Endothelial cell of hepatic sinusoid (primary cell): ENCODE results near the gene BCL10.
"Not testable (repeated sequence)": the region's sequence is repeated elsewhere in the genome, so short reads cannot be mapped to it uniquely, and the experiment has no call there.

Experiments used
- in situ Hi-C: cut with HindIII; loops from 2 replicates; pipeline ENCODE4 v1.10.0; 2017; ENCODE audit warnings: low sequenced_read_pairs

The BCL10 gene

DNA sequence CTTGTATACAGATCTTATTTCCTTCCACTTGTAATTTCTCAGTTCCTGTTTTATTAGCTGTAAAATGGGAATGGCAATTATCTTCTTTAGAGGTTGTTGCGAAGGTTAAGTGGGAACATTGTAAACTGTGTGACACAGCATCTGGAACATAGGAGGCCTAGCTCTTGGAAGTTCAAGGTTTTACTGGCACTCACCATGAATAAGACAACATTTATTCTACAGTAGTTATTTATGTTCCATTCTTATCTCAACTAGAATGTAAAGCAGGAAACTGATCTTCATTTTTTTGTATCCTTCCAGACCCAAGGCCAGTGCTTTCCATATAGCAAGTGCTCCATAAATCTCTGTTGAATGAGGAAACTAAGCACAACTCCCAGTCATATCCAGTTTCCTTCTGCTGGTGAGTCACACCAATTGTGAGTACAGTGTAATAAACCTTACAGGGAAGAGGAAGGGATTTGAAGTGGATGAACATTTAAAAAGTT is 1.4 kb downstream of the BCL10 start:
- in situ Hi-C loops: no loop called here

DNA sequence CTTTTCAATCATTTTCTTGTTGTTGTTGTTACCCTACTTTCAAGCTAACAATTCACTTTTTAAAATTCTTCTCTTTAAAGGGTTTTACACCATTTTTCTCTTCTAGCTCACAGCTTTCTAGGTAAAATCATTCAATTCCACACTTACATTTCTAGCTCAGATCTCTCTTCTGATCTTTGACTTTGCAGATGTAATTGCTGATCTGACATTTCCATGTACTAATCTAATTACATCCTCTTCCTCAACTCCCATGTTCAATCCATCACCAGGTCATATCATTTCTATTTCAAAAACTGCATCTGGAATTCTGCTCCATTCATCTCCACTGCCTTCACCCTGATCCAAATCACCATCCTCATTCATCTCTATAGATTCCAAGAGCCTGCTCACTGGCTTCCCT is 3.0 kb downstream of the BCL10 start:
- in situ Hi-C loops: no loop called here

DNA sequence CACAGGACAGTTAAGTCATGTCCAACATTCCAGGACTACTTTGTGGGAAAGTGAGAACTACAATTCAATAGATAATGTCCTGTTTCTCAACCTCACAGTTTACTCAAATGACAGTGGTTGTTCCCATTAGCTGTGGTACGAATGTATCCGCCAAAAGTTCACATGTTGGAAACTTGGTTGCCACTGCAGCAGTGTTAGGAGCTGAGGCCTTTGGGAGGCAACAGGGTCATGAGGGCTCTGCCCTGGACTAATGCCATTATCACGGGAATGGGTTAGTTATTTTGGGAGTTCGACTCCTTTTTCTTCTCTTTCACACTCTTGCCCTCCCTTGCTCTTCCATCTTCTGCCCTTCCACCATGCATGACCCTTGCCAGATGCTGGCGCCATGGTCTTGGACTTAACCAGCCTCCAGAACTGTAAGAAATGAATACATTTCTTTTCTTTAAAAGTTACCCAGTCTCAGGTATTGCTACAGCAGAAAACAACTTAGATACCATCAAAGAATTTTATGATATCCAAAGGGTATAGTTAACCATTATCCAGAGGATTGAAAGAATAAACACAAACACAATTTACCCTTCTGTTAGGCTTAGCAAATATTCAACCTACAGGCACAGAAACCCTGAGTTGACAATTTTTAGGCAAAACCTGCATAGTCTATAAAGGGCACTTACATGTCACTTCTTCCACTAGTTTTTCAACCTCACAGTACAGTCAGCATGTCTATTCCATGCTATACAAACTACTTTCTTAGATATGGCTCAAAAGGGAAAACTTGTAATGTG is 7.4 kb downstream of the BCL10 start:
- in situ Hi-C loops: no loop called here

DNA sequence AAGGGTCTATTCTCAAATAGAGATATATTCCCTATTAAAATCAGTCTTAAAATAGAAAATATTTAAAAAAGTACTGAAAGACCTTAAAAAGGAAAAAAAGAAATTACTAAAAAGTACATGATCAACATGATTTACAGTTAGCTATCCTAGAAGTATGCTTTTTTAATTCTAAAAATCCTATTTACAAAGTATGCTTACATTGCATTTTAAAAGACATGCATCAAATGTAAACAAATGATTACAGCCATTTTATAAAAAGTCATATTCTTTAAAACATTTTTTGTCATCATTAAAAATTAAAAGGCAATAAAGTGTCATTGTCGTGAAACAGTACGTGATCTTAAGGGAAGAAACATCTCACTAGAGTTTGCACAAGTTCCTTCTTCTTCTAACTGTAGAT is 9.1 kb downstream of the BCL10 start:
- in situ Hi-C loops: no loop called here

DNA sequence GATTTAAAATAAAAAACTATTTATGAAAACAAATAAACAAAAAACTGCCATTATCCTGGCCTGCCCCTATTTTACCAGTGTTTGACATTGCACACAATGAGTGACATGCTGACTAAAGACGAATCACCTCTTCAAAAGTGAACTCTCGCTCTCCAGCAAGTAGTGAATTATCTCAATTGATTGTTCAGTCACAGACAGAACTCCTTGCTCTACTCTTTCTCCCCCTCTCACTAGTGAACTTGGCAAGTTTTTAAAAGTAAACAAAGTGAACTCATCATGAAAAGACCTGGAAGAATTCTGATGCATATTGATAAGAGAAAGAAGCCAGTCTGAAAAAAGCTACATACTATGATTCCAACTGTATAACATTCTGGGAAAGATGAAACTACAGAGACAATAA is 12.3 kb downstream of the BCL10 start:
- in situ Hi-C loops: no loop called here

GRCh38 chr1:85262985-85263384 is 13.4 kb downstream of the BCL10 start:
- in situ Hi-C loops: no loop called here

DNA sequence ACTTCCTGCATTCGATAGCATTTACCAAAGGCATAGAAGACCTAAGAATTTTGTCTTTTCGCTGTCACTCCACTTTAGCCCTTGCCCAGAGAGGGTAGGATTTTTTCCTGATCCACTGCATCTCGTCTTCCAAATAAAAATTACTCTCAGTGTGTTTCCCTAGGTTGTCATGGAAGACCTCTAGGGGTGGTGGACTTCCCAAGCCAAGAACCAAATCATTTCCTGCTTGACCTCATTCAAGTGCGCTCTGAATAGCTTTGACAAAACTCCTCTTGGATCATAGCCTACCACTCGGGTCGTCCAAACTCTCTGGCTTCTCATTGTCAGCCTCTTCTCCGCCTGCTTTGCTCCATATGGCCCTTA is 16.5 kb downstream of the BCL10 start:
- in situ Hi-C loops: no loop called here

DNA sequence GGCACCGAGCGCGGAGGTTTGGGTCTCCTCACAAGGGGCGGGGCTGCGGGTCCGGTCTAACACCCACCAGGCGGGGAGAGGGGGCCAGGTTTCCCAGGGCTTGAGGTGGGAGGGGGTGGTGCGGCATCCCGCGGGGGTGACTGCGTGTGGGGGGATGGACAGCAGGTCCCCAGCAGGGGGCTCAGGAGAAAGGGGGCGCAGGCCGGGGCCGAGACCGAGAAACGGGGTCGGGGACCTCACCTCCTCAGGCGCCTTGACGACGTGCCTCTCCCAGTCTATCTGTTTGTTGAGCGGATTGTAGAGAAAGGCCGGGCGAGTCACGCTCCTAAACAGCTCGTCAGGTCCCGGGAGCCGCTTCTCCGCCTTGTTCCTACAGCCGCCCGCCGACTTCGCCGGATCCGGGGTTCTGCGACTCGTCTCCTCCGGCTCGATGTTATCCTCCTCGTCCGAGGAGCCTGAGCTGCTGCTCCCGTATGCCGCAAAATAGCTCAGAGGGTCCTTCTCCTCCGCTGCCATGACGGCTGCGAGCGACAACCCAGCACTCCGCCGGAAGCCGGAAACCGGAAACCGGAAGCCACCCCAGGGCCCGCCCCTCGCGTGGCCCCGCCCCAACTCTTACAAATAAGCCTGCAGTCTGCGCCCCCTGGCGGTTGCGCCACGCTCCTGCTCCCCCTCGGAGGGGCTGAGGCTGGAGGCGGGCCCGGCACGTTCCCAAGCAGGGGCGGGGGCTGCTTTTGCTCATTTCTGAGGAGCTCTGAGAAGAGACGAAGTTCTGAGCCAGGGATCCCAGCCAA is 17.1 kb downstream of the BCL10 start, which contains the start of gene C1orf52:
TSS of gene C1orf52 (minus strand) at position 545 of the 794 bp plus-strand sequence. CDS start at position 516, 29 bp downstream.
- in situ Hi-C loops: no loop called here

GRCh38 chr1:85258536-85259117 is 17.8 kb downstream of the BCL10 start:
- in situ Hi-C loops: no loop called here

- in situ Hi-C loops: not testable (repeated sequence)
Measured at GRCh38 chr1:85249042-85249441, 27.4 kb downstream of the BCL10 start.

DNA sequence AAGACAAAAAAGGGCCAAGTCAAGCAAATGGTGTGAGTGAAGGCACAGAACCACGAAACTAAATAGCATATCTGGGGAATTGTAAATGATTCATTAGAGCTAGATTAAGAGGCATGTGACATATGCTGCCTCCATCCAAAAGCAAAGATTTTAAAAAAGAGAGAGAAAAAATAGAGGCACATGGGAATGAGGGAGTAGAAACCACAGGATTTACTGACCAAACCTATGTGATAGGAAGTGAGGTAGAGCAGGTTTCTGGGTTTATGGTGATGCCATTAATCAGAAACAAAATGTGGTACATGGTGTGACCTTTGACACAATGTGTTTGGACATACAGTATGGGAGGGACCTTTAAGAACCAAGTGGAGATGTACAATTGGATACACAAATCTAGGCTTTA is 30.5 kb downstream of the BCL10 start:
- in situ Hi-C loops: no loop called here

DNA sequence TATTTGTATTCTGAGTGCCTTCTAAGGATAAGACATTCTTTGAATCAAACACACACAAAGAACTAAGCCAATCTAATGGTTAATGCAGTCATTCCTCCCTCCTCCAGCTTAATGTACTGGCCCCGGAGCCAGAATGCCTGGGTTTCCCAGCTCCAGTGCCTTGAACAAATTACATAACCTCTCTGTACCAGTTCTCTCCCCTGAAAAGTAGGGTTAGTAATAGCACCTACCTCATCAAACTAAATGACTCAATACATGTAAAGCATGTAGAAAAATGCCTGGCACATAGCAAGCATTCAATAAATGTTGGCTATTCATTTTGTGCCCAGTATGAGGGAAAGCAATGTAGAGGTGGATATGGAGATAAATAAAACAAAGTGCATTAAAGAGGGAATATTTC is 31.0 kb downstream of the BCL10 start:
- in situ Hi-C loops: no loop called here

DNA sequence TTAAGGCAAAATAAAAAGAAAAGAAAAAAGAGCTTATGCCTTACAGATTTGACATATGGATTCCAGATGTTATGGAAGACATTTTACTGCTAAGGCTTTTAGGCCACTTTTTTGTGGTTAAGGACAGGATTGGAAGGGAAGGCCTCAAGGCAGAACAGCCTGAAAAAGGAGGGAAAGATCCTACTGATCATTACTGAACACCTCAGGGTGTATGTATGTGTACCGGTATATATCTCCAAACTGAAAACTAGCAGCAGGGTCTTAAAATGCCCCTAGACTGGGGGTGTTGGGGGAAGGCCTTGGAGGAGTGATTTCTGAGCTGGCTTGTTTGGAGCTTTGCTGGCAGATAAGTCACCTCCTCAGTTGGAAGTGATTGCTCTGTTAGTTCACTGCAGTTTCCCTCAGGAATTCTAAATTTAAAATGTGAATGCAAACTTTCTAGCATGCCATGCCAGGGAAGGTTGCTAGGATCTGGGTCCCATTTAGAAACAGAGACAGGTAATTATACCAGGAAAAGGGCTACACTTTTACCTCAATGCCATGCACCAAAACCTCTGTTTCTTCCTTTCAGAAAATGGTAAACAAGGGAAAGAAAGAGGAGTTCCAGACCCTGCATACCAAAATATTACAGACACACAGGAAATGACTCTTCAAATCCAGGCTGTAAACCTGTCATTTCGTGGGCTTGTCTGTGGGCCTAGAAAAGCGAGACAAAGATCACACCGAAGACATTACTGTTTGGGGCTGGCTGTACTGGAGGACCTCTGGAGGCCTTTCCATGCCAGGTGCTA is 32.0 kb downstream of the BCL10 start:
- in situ Hi-C loops: no loop called here

DNA sequence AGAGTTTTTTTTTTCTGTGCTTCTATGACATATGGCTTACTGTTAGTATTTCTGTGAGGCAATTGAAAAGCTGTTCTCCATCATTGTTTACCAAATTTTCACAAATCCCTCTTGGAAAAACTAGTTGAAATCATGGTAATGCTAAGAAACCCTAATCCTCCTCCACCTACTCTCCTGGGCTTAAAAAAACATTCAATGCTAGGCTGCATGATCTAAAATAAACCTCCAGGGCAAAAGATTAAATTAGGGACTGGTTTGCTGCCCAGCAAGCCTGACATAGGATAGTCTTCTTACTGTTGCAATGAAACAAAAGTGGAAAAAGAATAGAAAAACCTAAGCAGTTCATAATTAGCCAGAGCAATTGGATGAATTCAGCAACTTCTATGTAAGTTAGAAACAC is 33.1 kb downstream of the BCL10 start:
- in situ Hi-C loops: no loop called here

- in situ Hi-C loops: no loop called here
Measured at GRCh38 chr1:85240643-85241042, 35.8 kb downstream of the BCL10 start.

- in situ Hi-C loops: no loop called here
Measured at GRCh38 chr1:85240174-85240601, 36.2 kb downstream of the BCL10 start.

- in situ Hi-C loops: loop anchor here (10.0 kb wide), 2 partner anchors 113 to 433 kb away; no protein-coding TSS in a partner anchor
Measured at GRCh38 chr1:85237613-85238012, 38.8 kb downstream of the BCL10 start.

DNA sequence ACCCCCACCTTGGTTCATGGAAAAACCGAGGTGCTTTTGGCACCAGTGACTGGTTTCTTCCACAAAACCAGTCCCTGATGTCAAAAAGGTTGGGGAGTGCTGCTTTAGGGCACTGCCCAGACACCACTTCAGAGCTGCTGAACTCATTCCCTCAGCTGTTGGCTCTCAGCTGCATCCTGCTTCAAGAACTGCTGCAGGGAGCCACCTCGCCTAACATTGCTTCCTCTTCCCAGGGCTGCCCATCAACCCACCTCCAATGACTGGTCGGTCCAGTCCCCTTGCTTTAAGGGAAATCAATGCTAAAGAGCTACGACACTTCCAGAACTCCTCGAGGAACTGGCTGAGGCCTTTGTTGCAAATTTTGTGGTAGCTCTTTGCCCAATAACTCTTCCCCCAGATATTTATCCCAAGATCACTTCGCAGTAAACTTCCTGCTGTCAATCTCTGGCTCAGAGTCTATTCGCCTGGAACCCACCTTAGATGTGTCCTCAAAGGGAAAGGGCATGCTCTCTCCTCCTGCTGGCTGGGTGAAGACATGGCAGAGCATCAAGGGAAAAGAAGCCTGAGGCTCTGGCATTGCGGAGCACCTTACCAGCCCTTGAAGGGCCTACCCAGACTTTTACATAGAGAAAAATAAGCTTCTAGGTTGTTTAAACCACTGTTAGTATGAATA is 46.0 kb downstream of the BCL10 start:
- in situ Hi-C loops: loop anchor here (10.0 kb wide), 2 partner anchors 106 to 426 kb away; no protein-coding TSS in a partner anchor

DNA sequence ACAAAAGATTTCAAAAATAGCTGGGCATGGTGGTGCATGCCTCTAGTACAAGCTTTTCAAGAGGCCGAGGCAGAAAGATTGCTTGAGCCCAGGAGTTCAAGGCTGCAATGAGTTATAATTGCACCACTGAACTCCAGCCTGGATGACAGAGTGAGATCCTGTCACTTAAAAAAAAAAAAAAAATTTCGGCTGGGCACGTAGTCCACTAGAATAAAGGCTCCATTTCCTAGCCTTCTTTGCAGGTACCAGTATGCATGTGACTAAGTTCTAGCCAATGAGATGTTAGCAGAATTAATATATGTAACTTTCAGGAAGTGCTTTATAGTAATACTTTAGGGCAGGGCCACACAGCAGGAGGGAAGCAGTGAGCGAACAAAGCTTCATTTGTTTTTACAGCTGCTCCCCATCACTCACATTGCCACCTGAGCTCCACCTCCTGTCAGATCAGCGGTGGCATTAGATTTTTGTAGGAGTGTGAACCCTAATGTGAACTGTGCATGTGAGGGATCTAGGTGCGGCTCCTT is 46.8 kb downstream of the BCL10 start:
- in situ Hi-C loops: loop anchor here (10.0 kb wide), 2 partner anchors 105 to 425 kb away; no protein-coding TSS in a partner anchor

DNA sequence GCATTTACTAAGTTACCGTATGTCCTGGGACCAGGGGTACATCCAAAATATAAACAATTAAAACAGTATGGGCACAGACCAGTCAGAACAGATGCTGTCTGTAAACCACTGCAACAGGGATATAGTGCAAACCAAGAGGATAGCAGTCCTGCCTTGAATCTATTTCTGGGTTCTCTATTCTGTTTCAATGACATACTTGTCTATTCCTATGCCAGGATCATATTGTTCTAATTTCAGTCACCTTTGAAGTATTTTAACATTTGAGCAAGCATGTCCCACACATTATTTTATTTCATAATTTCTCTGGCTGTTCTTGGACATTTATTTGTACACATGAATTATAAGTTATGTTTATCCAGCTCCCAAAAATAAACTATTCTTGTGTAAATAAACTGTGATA is 47.5 kb downstream of the BCL10 start:
- in situ Hi-C loops: no loop called here
